ENCODE results near the gene SP3. TPM values are rescaled to one million over a fixed set of nuclear protein-coding genes. Genes with fewer than 3 reads are reported as not detected.

Gene SP3
- polyA plus RNA-seq, 3 donors: 44.8 to 66.2 (median 54.2) TPM

DNA sequence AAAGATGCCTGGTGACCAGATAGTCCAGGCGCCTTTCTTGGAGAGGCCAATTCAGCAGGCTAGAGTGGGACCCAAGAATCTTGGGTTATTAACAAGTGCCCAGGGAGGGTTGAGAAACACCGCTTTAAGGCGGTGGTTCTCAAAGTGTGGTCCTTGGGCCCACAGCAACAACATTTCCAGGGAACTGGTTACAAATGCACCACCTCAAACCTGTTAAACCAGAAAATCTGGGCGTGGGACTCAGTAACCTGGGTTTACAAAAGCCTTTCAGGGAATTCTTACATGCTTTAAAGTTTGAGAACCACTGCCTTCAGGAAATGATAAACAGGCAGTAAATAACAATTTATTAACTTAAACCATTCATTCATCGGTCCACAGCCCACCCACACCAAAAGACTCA lies 92.5 kb downstream of the SP3 start:
- TF ChIP-seq, protein P1, sequence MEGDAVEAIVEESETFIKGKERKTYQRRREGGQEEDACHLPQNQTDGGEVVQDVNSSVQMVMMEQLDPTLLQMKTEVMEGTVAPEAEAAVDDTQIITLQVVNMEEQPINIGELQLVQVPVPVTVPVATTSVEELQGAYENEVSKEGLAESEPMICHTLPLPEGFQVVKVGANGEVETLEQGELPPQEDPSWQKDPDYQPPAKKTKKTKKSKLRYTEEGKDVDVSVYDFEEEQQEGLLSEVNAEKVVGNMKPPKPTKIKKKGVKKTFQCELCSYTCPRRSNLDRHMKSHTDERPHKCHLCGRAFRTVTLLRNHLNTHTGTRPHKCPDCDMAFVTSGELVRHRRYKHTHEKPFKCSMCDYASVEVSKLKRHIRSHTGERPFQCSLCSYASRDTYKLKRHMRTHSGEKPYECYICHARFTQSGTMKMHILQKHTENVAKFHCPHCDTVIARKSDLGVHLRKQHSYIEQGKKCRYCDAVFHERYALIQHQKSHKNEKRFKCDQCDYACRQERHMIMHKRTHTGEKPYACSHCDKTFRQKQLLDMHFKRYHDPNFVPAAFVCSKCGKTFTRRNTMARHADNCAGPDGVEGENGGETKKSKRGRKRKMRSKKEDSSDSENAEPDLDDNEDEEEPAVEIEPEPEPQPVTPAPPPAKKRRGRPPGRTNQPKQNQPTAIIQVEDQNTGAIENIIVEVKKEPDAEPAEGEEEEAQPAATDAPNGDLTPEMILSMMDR (IDR thresholded peaks at IDR 0.05): no peak

DNA sequence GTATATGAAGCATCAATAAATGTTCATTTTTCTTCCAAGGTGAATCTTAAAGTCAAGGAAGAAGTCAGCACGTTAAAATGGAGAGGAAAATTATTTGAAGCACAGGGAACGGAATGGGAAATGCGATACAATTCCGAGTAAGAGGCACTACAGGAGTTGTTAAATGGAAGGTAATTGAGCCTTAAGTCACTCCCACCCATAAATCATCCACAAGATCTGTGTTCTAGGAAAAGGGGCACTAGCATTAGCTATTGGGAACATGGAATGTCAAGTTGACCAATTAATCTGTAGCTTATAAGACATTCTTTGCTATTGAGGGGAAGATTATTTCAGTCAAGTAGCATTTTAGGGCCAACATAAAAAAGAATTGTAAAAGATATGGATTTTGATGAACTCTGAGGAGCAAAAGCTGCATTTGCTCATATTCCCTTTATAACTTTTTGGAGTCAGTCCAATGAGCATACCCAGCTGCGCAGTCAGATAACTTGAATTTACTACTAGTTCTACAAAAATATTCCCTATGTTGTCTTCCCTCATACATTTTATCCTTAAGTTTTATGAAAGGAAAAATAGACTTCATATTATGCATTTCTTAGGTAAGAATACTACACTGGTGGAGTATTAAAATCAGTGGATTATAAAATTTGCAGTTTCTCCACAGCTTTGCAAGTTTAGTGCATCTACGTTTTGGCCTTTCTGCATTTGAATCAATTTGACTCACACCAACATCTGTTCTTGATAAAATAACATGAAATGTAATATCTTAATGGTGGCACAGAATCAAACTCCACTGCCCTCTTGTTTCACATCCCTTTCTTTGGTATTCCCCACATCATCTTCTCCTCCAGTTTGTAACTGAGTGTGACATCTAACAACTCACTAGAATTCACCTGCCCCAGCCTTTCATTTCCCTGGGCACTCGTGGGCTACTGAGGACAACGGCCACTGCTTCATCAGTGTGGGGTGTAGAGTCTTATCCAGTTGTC lies 95.6 kb downstream of the SP3 start:
- intact Hi-C loops (cut with micrococcal nuclease): no loop called here
- Histone ChIP-seq H4K20me1 (ENCODE audit: insufficient read depth, low read length) (no peaks in the 10 kb centered on the region), H3K36me3 (replicated peaks in 1 of 2; ENCODE audit: control insufficient read depth in 1 of 2, insufficient read depth in 2 of 2, low read length in 2 of 2) (no peaks in the 10 kb centered on the region), H3K27me3 (ENCODE audit: control insufficient read depth in 2 of 2, insufficient read depth in 2 of 2, low read length in 2 of 2) (no peaks in the 10 kb centered on the region), H3K4me2 (replicated peaks; ENCODE audit: extremely low read depth, low read length, poor library complexity, severe bottlenecking) (no peak overlapping the region), H2AFZ (ENCODE audit: insufficient read depth, low read depth, low read length, poor library complexity, severe bottlenecking) (no peak overlapping the region), H3K4me3 (replicated peaks in 1 of 3; ENCODE audit: low read depth in 2 of 3, low read length in 3 of 3) (no peak overlapping the region), H3K9me3 (replicated peaks in 1 of 2; ENCODE audit: control insufficient read depth in 1 of 2, insufficient read depth in 1 of 2, low read length in 2 of 2) (no peaks in the 10 kb centered on the region), H3K4me1 (ENCODE audit: control insufficient read depth in 1 of 2, insufficient read depth in 2 of 2, low read length in 2 of 2) (peaks cover 12 to 14% of the 10 kb centered on the region in 2 donors), H3K27ac (ENCODE audit: low read depth in 1 of 2, low read length in 2 of 2) (no peak overlapping the region), H3K9ac (ENCODE audit: insufficient read depth, low read length, poor library complexity, severe bottlenecking) (no peak overlapping the region), H3K79me2 (ENCODE audit: insufficient read depth, low read length) (no peaks in the 10 kb centered on the region)
- Mint-ChIP-seq H3K9me3 (no peaks in the 10 kb centered on the region), H3K36me3 (no peaks in the 10 kb centered on the region), H3K27me3 (ENCODE audit: low read depth in 3 of 3) (peaks cover 5 to 11% (median 8%) of the 10 kb centered on the region in 3 donors), H3K4me1 (peaks cover 20% of the 10 kb centered on the region), H3K4me3 (no peak overlapping the region), H3K27ac (no peak overlapping the region)
- TF ChIP-seq, protein P1 (IDR thresholded peaks at IDR 0.05): no peak
- no peak for DNase-seq
- WGBS (ENCODE audit: insufficient coverage): no CpG with 5 or more reads among the region's 8 CpGs

More for the DNA sequence above, 92.5 kb downstream of the SP3 start:
- Histone ChIP-seq H2AFZ (ENCODE audit: insufficient read depth, low read depth, low read length, poor library complexity, severe bottlenecking) (no peak overlapping the region), H3K36me3 (replicated peaks in 1 of 2; ENCODE audit: control insufficient read depth in 1 of 2, insufficient read depth in 2 of 2, low read length in 2 of 2) (no peaks in the 10 kb centered on the region), H3K27ac (ENCODE audit: low read depth in 1 of 2, low read length in 2 of 2) (no peak overlapping the region), H3K27me3 (ENCODE audit: control insufficient read depth in 2 of 2, insufficient read depth in 2 of 2, low read length in 2 of 2) (no peaks in the 10 kb centered on the region), H3K4me1 (ENCODE audit: control insufficient read depth in 1 of 2, insufficient read depth in 2 of 2, low read length in 2 of 2) (peaks cover 25 to 27% of the 10 kb centered on the region in 2 donors), H3K4me3 (replicated peaks in 1 of 3; ENCODE audit: low read depth in 2 of 3, low read length in 3 of 3) (no peak overlapping the region), H3K4me2 (replicated peaks; ENCODE audit: extremely low read depth, low read length, poor library complexity, severe bottlenecking) (no peak overlapping the region), H3K79me2 (ENCODE audit: insufficient read depth, low read length) (no peaks in the 10 kb centered on the region), H3K9ac (ENCODE audit: insufficient read depth, low read length, poor library complexity, severe bottlenecking) (no peak overlapping the region), H3K9me3 (replicated peaks in 1 of 2; ENCODE audit: control insufficient read depth in 1 of 2, insufficient read depth in 1 of 2, low read length in 2 of 2) (no peaks in the 10 kb centered on the region), H4K20me1 (ENCODE audit: insufficient read depth, low read length) (no peaks in the 10 kb centered on the region)
- 100% methylated on average over 2 of the region's 5 CpGs for WGBS (ENCODE audit: insufficient coverage)
- no peak overlapping the region for H3K27ac Mint-ChIP-seq
- no peaks in the 10 kb centered on the region for H3K36me3 Mint-ChIP-seq
- H3K4me1 Mint-ChIP-seq: peaks cover 32% of the 10 kb centered on the region
- H3K9me3 Mint-ChIP-seq: no peaks in the 10 kb centered on the region
- H3K27me3 Mint-ChIP-seq (ENCODE audit: low read depth in 3 of 3): peaks cover 0 to 4% (median 4%) of the 10 kb centered on the region in 3 donors
- H3K4me3 Mint-ChIP-seq: no peak overlapping the region
- no peak for DNase-seq
- intact Hi-C loops (cut with micrococcal nuclease): no loop called here

All from CD14-positive monocyte (primary cell).